ENCODE measurements around the gene SDCCAG8.

SDCCAG8 gene

DNA sequence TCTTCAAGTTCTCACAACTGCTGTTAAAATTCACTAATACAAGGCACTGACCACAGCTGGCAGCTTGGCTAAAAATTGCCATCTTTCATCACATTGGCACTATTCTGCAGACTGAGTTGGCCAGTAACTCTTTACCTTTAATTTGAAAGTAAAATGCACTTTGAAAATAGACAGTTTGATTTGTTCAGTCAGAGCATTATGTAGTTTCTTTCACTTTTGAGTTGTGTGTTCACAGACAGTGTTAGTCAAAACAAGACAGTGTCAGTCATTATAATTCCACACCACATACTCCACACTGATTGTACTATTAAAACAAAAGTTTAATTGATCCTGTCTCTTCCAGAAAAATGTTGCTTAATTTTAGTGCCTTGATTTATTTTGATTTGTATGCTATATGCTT is 160.7 kb downstream of the SDCCAG8 start:
- no peak for DNase-seq

DNA sequence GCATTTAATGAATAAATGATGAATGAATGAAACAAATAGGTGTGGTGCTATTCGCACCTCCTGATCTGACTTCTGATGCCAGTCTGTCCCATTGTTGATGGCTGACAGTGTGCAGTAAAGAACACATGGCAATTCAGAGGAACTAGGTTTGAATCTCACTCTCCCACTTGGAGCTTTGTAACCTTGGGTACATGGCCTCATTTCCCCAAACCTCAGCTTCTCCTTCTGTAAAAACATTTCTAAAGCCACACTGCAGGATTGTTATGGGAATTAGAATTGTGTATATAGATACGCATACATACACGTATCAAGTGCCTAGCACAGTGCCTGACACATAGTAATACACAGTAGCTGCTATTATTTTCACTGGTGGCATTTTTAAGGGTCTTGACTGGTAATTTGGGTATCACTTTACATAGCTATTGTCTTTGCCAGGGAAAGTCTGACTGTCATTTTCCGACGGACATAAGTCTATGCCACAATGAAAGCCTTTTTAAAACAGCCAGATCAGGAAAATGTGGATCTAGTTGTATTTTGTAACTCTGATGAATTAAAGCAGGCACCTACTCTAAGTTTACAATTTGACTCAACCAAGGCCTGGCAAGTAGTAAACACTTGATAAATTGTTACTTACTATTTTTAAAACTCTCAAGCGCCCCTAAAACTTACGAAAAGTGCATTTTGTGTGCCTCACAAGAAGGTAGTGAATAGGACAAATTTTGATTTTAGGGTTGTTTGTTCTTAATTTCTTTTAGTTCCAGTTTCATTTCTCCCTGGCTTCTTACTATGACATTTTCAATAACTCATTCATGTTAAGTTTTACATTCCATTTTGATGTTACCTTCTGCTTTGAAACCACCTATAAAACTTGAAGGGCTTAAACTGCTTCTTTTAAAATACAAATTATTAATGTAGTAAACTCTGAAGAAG is 164.4 kb downstream of the SDCCAG8 start:
- DNase-seq: no peak

DNA sequence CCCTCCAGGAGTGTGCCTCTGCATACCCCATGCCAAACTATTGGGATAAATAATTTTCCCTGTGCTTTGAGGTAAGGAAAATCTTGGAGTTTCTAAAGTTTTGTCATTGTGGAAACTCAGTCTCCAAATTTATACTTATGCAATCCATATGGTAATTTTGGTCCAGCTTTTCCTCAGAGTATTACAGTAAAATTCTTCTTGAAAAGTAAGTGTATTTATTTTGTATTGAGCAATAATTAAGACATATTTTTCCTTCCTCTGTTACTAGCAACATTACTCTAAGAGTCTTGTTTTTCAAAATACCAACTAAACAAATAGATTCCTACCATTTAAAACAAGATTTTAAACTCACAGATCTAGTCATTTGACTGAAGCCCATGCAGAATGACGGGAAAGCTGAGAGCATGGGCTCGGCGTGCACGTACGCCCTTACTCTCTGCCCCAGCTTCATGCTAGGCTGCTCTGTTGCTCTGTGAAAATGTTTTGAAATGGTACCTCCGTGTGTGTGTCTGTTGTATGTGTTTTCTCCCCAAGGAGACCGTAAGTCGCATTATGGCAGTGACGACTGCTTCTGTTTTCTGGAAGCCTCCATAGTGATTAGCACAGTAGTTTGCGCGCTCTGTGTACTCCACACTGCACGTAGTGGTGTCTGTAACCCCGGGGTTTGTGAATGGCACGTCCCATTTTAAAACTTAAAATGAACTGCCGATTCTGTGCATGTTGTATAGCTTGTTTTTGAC is 165.3 kb downstream of the SDCCAG8 start:
- DNase-seq: peak in 23 of 58 donors; percentile 6 to 56 (median 28)

DNA sequence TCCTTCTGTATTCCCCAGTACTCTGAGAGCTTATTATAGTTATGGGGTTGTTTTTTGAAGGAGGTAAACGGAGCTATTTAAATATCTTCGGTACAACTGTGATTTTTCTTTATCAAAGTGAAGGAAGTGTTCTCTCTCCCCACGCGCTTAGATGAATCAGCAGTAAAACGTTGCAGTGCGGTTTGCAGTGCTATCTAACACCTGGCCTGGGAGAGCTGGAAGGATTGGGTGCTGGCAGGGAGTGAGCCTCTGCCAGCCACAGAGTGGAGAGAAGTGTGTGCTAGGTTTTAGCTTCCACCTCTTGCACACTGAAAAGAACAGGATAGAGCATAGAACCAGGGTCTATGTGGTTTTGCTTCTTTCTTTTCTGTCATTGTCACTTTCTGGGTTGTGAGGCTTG is 165.9 kb downstream of the SDCCAG8 start:
- DNase-seq: peak in 34 of 58 donors; percentile 13 to 73 (median 33)

DNA sequence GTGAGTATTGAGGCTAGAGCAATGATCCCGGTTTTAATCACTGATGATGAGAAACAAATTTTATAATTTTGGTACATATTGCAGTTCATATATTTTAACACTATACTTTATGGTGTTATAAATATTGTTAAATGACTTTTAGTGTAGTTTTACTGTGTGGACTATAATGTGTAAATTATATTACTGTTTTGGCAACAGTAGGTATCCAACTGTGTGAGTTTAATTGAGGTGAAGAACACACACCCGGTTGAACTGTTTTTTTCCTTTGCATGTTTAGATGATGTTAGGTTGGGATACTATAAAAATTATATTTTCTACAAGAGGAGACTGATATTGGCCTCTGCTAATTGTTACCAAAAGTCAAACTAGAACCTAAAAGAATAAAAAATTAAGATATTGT is 166.5 kb downstream of the SDCCAG8 start:
- no peak for DNase-seq

DNA sequence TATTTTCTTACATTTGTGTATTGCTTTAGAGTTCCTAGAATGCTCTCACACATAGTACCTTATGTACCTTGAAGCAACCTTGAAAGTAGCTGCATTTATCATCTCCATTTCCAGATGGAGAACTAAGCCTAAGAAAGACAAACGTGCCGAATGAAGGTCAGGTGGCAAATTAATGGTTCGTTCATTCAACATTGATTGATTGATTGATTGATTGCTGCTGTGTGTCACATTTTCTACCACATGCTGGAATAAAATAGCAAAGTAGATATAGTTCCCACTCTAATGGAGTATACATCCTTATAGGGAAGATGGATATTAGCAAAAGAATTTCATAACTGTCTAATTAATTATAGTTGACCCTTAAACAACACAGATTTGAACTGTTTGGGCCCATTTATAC is 172.2 kb downstream of the SDCCAG8 start:
- DNase-seq: no peak

DNA sequence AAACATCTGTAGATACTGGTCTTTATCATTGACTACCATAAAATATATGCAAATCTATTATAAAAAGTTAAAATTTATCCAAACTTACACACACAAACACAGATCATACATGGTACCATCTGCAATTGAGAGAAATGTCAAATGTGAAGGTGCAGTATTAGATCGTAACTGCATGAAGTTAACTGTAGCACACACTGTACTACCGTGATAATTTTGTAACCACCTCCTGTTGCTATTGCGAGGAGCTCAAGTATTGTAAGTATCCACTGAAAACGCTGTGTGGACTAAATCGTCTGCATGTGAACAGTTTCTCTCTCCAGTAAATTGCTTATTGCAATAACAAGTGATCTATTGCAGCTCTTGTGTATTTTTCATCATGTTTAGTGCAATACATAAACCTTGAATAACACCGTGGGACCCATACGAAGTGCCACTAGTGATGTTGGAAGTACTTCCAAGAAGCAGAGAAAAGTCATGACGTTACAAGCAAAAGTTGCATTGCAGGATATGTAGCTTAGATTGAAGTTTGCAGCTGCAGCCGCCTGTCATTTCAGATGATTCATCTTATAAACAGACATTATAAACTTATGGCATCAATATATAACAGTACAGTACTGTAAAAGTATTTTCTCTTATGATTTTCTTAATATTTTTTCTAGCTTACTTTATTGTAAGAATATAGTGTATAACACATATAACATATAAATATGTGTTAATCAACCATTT is 172.9 kb downstream of the SDCCAG8 start:
- DNase-seq: no peak

DNA sequence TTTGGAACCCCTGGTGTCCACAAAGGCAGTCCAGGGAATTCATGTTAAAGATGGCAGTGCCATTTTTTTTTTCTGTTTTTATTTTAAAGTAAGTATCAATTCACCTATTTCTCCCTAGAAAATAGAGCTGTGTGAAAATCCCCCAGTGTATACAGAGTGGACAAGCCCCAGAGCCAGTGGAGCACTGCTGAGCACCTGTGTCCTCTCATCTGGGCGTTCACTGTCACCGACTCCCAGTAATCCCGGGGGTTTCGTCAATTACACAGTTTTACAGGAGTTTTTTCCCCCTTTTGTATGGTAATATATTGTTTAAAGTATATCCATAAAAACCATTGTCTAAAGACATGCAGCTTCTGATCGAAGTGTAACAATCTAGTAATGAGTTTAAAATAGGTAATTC is 175.8 kb downstream of the SDCCAG8 start:
- DNase-seq: no peak

DNA sequence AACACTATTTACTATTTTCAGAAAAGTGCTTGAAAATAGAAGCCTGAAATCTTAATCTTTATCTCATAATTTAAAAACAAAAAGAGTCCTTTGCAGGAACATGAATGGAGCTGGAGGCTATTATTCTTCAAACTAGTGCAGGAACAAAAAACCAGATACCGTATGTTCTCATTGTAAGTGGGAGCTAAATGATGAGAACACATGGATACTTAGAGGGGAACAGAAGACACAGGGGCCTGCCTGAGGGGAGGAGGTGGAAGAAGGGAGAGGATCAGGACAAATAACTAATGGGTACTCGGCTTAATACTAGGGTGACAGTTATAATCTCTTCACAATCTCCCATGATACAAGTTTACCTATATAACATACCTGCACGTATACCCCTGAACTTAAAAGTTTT is 176.3 kb downstream of the SDCCAG8 start:
- DNase-seq: no peak

DNA sequence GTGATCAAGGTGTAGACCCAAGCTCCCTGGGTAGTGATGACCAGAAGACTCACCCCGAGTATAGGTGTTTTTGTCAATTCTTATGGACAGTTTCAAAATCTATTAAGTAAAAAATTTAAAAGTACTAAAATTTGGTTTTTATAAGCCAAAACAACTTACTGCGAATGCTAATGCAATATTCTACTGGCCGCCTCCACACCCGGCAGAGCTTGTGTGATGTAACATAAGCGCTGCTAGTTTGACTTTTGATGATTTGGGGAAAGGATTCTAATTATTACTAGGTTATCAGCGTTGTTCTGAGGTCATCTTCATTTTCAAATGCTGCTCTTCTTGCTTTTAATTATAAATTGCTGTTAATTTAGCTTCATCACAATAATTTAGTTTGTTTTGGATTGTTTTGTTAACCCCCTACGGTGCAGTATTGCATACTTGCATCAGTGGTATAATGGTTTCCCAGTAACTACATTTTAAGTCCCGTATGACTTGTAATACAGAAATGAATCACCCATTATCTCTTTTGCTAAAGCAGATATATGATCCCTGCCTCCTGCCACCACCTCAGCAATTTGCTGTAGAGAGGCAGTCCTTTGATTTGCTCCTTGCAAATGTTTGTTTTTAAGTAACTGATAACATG is 178.0 kb downstream of the SDCCAG8 start:
- no peak for DNase-seq

DNA sequence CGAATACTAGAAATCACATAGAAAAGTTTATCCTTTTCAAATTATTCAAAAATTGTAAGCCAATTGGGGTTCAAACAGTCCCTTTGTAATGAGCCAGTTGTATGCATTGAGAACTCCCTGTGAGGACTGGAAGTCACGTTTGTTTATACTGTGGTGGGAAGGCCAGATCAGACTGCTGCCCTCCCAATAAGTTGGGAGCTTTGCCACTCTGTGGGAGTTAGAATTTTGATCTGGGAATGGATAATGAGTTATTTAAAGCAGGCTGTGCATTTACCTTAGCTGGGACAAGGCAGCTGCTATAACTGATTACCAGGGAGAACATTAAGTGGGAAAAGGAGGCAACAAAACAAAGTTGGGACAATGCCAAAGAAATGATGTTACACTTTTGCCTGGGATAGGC is 178.8 kb downstream of the SDCCAG8 start:
- DNase-seq: no peak

DNA sequence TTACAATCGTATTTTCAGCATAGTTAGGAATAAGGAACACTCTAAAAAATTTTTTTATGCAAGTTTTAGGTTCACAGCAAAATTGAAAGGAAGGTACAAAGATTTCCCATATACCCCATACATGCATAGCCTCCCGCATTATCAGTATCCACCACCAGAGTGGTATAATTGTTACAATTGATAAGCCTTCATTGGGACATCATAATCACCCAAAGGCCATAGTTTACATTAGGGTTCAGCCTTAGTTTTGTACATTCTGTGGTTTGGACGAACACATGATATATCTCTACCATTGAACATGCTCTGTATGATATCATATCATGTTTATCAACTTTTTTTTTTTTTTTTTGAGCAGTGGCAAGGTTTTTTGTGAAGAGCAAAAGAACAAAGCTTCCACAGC is 180.0 kb downstream of the SDCCAG8 start:
- no peak for DNase-seq

DNA sequence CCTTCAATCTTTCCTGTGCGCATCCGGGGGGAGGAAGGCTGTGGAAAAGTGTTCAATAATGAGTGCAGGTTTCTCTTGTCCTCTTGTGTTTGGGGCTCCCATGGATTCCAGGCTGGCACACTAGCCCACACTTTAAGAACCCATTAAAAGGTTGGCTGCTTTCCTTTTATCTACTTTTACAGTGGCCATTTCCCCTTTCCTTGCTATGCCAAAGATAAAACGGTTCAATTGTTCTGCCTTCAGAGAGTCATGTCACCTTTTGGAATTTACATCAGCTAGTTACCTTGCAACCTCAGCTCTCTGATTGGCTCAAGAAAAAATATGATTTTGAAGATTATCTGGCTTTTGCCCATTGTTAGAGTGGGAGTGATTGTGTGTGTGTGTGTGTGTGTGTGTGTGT is 182.3 kb downstream of the SDCCAG8 start:
- no peak for DNase-seq

DNA sequence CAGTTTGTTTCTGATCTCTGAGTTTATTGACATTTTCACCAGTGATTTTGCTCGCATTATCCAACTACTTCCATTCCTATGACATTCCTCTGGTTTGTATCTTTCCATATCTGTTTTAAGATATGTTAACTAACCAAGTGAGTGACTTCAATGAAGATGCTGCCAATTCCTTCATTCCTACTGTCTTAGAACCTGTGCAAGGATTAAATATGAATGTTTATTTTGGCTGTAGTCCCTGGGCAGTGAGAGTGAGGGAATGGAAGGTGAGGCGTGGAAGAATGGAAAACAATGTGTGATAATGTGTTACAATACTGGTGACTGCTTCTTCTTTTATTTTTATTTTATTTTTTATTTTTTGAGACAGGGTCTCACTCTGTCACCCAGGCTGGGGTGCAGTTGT is 183.0 kb downstream of the SDCCAG8 start:
- no peak for DNase-seq

DNA sequence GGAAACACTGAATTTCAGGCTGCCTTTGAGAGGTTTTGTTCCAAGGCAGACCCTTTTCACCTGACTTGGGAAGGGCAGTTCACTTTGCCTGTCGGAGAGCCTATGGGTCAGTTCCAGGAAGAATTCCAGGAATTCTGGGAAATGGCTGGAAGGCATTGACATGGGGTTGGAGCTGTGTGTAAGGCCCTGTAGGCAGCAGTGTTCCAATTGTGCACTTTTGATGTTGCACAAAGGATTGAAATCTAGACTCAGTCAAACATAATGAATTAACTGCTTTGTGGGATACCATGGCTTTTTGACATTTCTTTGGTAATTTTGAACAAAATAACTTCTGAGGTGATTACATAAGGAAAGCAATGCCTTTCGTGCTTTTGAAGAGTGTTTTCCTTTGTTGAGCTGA is 184.6 kb downstream of the SDCCAG8 start:
- no peak for DNase-seq

DNA sequence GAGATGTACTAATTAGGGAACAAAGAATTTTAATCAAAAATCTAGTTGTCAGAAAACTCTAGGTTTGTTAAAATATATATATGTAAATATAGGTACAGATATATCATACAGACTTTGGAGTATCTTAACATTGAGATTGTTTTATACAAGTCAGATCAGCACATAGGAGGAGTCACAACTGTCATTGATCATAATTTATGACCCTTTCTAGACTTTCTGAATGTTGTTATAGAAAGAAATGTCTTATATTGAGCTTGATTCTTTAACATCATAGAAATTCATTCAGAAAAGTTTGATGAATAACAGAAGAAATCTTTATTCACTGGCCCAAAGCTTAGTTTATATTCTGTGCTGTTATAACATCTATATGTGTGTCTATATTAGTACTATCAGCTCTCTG is 185.8 kb downstream of the SDCCAG8 start:
- no peak for DNase-seq

DNA sequence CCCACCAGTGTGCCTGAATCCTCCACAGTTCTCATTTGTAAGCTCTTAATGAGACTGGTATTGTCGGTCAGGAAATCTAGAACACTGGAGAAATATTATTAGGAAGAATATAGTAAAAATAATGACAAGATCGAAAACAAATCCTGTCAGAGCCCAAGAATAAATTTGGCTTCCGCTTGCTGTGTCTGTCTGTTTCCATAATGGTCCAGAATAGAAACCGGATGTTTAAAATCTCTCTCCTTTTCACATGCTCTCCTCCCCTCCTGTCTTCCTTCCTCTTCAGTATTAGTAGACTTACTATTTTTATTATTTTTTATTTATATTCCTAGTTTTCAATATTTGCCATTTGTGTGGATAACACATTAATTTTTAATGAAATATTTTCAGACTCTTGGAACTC is 187.7 kb downstream of the SDCCAG8 start:
- peak in 1 of 58 donors; percentile 23 for DNase-seq

DNA sequence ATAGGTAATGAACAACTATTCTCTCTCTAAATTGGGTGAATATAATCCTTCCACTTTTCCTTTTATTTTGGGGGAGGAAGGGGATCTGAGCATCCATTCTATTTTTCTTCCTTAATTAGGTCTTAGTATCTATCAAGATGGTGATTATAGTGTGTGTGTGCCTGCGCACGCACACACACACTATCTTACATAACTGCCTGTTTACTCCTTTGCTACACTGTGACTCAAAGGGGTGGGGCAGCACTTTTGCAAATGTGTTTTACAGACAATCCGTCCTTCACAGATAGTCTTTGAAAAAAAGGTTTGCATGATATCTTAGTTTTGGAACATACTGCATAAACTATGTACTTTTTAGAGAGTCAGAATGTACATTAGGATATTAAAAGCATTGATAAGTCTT is 191.5 kb downstream of the SDCCAG8 start:
- no peak for DNase-seq

DNA sequence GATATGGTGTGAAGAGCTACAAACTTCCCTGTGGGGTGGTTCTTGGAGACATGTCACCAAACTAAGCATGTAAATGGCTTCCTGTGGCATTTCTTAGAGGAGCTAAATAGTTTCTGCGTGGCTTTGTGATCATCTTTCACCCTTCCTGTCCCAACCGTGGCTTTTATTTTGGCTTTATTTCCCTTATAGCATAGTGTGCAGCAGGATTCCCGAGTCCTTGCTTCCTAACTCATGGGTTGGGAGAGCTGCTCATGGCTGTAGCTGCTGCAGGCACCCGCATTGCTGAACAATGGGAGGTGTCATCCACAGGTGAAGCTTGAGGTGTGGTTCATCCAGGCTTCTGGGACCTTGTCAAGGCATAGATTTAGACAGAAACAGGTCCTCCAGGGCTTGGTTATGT is 192.0 kb downstream of the SDCCAG8 start:
- DNase-seq: no peak

DNA sequence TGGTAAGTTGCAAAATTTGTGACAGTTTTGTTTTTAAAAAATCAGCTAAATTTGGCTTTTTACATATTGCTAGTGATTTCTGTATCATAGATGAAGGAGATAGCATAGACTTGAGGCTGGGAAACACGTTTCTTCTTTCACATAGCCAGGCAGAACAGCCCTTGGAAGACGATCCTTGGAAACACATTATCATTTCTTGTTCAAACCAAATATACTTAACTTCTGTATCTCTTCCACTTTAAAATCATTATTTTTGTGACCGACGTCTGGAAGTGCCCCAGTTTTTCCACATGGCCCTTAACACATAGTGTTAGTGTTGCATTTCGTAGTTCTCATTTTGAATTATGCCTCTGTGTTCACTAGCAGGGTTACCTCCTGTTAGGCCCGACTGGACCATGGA is 193.5 kb downstream of the SDCCAG8 start:
- no peak for DNase-seq

DNA sequence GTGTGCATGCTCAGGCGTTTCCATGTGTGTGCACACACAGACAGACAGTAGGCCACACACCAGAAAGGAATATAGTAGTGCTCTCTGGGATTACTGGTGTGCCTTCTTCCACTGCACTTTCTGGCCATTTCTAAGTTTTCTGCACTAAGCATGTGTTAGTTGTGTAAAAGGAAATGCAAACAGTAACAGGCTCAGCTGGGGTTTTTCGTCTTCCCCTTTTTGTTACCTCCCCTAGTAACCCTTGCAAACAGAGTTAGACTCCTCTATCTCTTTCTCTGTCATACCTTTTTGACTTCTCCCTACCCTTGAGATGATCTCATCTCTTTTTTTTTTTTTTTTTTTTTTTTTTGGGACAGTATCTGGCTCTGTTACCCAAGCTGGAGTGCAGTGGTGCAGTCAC is 196.3 kb downstream of the SDCCAG8 start:
- DNase-seq: no peak
